Stimulated activated CD8-positive, alpha-beta memory T cell treated with anti-CD3 and anti-CD28 coated beads, Interleukin-15, amount 100 ng/mL, for 1 hour (primary cell): ENCODE results near the gene ZSWIM5.
"Not testable (repeated sequence)": the region's sequence is repeated elsewhere in the genome, so short reads cannot be mapped to it uniquely, and the experiment has no call there.

ENCODE experiments used
- DNase-seq: peaks from one replicate; pipeline ENCODE4 v3.0.0-alpha.2; 2020; ENCODE audit warnings: low read depth

ZSWIM5 gene

DNA sequence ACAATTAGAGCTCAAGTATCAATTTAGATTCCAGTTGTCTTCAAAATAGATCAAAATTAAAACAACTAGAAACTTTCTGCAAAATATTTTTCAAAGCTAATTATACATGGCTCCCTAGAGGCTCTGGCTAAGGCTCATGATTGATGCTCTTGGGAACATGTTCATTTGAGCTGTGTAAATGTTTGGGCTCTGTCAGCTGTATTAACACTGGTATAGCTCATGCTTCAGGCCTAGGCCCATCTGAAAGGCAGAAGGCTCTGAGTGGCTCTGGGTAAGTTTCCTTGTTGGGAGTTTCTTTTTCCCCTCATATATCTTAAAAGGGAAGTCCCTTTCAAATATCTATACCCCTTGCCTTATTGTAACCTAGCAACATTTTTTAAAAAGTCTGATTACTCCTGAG, 113.1 kb downstream of the ZSWIM5 start:
- no peak for DNase-seq

DNA sequence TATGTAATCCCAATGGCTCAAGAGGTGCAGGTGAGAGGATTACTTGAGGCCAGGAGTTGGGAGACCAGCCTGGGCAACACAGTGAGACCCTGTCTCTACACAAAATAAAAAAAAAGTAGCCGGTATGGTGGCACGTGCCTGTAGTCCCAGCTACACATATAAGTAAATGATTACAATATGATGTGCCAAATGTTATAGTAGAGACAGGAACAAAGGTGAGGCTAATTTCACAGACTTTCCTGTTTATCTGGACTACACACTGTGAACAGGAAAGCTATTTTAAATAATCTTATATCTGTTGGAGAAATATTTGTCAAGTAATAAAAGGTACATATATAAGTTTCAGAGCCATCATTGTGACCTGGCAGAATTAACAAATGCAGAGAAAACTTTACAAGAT, 116.7 kb downstream of the ZSWIM5 start:
- no peak for DNase-seq

DNA sequence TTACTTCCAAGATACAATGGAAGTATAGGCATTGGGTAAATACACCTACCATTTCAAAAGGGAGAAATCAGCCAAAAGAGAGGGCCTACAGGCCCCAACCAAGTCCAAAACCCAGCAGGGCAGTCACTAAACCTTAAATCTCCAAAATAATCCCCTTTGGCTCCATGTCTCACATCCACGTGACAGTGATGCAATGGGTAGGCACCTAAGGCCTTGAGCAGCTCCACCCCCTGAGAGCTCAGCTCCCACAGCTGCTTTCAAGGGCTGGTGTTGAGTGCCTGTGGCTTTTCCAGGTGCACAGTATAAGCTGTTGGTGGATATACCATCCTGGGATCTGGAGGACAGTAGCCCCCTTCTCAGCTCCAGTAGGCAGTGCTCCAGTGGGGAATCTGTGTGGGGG, 121.8 kb downstream of the ZSWIM5 start:
- DNase-seq, result no peak

DNA sequence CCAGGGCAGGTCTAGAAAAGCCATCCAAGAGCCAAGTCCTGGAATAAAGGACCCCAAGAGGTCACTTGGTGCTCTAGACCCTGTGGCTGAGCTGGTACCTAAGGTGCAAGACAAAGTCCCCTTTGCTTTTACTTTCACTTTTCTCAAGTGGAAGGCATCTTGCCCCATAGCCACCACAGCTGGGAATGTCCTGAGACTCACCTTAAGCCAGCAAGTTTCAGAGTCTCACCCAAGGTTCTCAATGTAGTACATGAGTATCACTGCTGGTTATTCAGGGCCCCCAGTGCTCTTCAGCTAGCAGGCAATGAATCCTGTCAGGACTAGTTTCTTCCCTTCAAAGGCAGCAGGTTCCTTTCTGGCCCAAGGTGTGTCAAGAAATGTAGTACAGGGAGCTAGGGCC, 126.9 kb downstream of the ZSWIM5 start:
- DNase-seq, result no peak

DNA sequence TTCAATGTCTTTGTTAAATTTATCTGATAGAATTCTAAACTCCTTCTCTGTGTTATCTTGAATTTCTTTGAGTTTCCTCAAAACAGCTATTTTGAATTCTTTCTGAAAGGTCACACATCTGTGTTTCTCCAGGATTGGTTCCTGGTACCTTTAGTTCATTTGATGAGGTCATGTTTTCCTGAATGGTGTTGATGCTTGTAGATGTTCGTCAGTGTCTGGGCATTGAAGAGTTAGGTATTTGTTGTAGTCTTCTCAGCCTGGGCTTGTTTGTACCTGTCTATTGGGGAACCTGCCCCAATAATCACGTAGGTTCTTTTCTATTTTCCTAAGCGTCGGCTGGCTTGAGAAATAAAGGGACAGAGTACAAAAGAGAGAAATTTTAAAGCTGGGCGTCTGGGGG, 129.4 kb downstream of the ZSWIM5 start:
- not testable (repeated sequence) for DNase-seq

DNA sequence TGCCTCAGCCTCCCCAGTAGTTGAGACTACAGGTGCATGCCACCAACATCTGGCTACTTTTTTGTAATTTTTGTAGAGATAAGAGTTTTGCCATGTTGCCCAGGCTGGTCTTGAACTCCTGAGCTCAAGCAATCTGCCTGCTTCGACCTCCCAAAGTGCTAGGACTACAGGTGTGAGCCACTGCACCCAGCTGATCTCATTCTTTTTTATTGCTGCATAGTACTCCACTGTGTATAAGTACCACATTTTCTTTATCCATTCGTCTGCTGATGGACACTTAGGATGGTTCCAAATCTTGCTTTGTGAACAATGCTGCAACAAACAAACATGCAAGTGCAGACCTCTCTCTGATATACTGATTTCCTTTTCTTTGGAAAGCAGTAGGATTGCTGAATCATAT, 134.8 kb downstream of the ZSWIM5 start:
- DNase-seq, result no peak

DNA sequence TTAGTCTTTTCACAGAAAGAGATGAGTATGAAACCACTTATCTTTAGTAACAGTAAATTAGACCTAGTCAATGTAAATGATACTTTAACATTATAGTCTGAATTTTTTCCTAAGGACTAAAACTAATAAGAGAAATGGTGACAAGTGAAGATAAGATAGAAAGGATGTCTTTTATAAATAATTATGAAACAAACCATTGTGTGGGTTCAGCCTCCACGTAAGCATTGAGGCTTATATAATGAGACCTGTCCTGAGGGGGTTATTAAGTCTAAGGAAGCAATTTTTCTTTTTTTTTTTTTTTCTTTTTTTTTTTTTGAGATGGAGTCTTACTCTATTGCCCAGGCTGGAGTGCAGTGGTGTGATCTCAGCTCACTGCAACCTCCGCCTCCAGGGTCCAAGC, 138.6 kb downstream of the ZSWIM5 start:
- no peak for DNase-seq

DNA sequence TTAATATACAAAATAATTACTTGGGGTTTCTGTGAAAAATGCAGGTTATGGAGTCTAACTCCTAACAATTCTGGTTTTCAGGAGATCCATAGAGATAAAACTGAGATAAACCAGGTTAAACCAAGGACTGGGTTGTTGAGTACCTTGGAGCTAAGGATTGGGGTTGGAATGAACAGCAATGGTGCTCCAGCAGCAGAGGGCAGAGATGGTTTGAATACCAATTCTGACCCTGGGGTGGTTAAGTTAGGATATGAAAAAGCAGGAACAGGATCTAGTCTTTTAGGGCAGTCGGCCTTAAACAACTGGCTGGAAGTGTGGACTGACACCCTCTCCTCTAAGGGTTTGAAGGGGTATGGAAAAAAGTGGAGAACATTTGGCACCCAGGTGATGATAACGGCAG, 141.3 kb downstream of the ZSWIM5 start:
- no peak for DNase-seq

DNA sequence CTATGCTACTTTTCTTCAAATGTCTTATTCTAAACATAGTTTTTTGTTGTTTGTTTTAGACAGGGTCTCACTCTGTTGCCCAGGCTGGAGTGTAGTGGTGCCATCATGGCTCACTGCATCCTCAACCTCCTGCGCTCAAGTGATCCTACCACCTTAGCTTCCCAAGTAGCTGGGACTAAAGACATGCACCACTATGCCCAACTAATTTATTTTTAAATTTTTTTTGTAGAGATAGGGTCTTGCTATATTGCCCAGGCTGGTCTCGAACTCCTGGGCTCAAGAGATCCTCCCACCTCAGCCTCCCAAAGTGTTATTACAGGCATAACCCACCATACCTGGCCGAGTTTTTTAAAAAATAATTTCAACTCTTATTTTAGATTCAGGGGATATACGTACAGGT, 143.9 kb downstream of the ZSWIM5 start:
- not testable (repeated sequence) for DNase-seq

DNA sequence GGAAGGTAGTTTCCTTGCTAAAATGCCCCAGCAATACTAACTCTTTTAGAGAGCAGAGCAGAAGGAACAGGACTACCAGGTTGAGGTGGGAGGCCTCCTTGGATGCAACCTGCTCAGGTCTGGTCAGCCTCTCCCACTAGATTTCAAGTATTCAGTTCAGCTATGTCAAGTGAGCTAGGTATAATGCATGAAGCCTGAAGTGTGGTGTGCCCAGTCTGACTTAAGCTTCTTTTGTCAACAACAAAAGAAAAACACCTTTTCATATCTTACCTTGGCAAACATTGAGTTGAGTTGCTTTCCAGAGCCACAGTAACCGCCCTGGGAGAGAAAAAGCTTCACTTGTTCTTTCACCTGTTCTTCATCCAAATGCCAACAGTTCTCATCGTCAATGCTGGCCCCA, 146.6 kb downstream of the ZSWIM5 start:
- no peak for DNase-seq

DNA sequence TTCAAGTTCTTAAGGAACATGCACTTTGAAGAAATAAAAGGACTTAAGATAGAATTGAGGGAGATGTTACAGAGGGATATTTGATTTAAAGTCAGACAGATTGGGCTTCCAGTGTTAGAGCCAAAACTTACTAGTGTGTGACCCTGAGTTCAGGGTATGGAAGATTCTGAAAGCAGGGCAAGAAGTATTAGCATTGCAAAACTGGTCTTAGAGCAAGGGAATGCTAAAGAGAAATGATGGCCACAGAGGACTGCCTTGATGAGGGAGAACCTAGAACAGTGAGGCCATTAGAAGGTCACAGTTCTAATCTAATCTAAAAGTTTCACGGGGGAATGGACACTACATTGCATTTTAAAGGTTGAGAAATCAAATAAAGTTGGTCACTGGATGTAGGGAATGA, 148.9 kb downstream of the ZSWIM5 start:
- no peak for DNase-seq

DNA sequence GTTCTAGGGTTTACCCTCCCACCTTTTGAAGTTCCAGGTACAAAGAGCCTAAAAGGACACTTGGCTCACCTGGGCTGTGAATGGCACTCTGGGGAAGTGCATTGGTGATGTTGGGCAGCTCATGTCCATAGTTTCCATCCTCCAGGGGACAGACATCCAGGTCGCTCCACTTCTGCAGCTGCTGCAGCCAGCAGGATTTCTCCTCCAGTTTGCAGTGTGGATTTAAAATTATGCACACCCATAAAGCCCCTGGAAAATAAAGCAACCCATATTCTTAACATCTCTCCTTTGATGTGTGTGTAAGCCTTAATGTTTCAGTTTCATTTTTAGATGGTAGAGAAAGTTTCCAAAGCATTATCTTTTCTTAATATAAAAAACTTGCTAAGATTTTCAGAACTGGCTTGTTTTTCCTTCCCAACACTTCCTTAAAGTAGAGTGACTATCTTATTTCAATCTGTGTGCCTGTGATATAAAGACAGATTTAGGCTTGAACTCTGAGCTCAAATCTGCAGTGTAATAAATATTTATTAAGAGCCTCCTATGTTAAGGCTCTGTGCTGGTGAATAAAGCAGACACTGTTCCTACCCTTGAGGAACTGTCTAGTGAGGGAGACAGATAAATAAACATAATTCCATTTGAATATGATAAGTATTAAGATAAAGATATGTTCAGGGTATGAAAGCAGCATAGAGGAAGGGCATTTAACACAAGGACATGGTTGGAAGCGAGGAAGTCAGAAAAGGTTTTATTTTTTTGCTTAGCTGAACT, 155.2 kb downstream of the ZSWIM5 start:
- no peak for DNase-seq

DNA sequence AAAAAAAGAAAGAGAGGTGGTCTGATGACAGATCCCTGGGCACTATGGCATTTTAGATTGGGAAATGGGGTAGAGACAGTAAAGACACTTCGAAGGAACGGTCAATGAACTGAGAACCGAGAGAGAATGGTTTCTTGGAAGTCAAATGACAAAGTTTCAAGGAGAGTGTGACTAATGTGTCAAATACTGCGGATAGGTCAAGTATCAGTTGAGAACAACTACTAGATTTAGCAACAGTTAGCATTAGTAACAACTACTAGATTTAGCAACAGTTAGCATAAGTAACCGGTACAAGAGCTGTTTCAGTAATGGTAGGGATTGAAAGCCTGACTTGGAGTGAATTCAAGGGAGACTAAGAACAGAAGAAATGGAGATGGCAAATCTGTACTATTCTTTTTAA, 159.4 kb downstream of the ZSWIM5 start:
- no peak for DNase-seq

DNA sequence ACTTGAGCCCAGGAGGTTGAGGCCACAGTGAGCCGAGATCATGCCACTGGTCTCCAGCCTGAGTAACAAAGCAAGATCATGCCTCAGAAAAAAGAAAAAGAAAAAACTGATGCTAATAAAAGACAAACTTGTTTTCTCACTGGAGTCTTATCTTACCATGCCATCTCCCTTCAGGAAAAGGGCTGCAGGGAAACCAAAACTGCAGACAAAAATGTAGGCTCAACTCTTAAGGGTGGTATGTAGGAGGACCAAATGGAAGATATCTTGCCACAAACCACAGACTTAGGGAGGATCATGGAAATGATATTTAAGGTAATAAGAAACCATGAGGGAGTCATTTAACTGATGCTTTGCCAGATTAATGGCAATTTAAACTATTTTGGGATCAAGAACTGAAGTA, 161.5 kb downstream of the ZSWIM5 start:
- DNase-seq, result no peak

DNA sequence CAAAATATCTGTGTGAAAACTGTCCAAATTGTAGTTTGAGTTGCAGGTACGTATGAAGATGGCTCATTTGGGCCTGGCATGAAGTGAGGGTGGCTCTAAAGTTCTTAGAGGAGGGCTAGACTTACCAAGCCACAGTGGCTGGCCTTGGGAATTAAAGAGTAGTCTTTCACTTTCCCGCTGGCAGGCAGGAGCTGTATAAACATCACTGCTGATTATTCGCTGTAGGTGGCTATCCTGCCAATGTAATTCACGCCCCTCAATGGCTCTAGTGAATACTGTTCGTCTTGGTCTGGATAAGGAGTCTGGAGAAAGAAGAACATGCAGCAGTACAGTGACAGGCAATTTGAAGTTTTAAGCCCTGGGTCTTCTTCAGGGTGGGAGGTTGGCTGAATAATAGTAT, 163.3 kb downstream of the ZSWIM5 start:
- DNase-seq, result no peak

DNA sequence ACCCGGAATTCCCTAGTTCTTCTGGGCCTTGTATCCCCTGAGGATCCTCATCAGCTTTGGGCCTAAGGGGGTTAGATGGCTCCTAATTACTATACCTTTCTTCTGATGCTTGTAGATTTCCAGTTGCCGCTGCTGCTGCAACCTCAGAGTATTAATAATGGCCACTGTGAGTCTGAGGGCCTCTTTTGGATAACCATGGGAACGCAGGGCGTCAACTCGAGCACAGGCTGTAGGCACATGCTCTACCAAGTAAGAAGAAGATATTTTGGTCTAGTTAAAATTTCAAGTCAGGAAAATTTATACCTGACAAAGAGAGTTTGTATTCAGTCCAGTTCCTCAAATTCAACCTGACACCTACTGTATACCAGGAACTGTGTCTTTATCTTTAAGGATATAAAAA, 166.1 kb downstream of the ZSWIM5 start:
- DNase-seq, result no peak

DNA sequence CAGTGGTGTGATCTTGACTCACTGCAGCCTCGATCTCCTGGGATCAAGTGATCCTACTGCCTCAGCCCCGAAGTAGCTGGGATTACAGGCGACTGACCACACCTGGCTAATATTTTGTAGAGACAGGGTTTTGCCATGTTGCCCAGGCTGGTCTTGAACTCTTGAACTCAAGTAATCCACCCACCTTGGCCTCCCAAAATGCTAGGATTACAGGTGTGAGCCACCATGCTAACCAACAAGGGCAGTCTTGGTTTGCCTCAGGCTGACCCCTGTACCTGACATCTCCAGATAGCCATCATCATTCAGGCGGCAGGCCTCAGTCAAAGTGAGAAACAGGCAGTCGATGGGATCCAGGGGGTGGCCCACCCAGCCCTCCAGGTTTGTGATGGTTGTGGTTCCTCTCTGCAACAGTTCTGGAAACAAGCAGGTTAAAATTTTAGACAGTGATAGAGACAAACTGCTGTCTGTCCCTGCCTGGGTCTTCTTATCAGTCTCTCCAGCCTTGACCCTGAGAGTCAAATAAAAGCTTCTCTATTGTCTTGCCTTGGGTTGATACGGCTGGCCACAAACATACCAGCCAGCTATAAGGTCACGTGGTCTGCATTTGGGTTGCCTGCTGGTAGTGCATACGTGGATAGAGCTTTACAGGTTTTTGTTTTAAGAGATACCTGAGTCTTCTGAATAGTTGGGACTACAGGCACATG, 167.6 kb downstream of the ZSWIM5 start:
- DNase-seq, result no peak

DNA sequence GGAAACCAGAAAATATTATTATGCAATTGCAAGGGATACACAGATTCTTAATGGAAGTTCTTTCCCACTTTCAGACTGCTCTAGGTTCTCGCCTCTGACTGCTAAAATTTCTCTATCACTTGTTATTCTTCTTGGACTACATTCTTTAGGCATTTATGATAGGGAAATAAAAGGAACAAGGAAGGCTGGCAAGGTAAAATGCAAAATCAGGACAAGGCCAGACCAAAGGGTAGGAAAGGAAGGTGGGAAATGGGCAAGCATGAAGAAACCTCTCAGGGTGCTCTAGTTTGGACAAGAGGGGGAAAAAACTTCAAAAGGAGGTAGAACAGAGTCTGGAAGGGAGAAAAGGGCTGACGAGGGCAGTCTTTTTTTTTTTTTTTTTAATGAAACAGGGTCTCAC, 168.2 kb downstream of the ZSWIM5 start:
- DNase-seq, result no peak

DNA sequence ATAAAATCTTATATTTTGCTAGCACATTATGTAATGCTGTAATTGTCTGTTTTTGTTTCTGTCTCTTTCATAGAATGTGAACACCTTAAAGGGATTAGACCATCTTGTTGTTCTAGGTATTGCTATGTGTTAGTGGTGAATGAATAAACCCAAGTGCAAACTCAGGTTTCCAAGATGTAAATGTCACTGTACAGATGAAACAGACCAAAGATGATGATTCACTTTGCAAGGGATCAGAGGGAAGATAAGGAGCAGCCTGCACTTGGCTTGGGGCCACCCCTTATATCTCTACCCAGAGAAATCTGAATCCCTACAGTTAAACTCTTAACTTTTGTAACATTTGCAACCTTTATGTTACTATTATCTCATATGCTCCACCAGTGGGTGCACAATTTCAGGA, 168.9 kb downstream of the ZSWIM5 start:
- DNase-seq, result no peak

DNA sequence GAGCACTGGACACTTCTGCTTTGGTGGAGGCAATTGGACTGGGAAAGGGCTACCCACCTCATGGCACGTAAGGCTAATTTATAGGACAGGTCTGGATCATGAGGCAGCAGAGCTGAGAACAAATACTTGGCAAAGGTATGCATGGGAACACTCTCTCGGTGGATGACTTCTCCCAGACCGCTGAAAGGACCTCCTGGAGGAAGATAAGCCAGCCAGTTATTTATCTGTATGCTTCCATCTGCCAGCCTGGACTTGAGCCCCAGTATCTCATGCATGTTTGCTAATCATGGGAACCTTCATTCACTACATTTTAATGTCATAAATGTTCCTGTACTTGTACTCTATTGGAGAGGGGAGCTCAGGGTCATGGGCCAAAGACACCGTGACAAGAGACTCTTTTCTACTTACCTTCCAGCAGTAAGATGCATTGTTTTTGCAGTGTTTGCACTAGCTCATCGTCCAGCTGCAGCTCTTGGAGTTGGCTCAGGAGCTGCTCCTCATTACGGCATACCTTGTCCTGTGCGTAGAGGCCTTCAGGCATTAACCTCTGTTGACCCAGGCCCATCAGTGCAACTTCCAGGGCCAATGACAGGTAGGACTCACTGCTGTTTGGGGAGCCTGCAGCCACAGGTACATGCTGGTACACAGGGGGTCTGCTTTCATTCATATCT, 170.6 kb downstream of the ZSWIM5 start:
- DNase-seq, result no peak

DNA sequence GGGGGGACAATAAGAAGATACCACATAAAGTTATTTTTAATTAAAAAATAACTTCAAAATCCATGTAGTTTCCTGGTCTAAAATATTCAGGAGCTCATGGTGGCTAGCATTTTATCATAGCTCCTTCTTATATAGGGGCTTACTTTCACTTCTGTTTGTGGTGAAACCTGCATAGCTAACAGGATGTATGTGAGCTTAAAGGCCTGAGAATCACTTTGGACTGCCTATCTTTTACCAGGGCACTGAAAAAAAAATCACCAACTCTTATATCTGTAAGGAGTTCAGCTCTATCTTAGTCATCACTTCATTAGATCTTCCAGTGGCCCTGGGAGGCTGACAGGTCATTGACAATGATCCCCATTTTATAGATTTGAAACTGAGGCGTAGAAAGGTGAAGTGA, 173.0 kb downstream of the ZSWIM5 start:
- DNase-seq, result no peak

DNA sequence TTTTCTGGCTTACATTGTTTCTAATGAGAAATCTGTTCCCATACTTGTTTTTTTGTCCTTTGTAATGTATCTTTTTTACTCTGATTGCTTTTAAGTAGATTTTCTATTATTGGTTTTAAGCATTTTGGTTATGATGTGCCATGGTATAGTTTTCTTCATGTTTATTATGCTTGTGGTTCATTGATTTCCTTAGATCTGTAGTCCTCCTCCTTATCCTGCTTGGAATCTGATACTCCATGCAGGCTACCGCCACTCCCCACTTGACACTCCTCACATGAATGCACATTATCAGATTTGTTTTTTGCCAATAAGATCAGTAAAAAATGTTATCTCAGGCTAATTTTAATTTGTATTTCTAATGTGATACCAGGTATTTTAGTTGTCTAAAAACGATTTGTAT, 173.6 kb downstream of the ZSWIM5 start:
- DNase-seq, result no peak

DNA sequence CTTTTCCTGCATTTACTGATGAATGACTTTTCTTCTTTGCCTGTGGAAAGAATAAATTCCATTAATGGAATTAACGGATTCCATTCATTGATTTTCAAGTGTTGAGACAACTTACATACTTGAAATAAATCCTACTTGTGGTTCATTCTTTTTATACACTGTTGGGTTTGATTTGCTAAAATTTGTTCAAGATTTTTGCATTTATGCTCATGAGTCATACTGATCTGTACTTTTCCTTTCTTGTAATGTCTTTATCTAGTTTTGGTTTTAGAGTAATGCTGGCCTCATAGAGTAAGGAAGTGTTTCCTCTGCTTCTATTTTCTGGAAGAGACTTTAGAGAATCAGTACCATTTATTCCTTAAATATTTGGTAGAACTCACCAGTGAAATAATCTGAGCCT, 180.0 kb downstream of the ZSWIM5 start:
- no peak for DNase-seq
